ENCODE results near the gene RRP15. TPM values are rescaled to one million over a fixed set of nuclear protein-coding genes. Genes with fewer than 3 reads are reported as not detected.

Gene RRP15
- total and polyA plus RNA-seq, 2 of the 13 experiments (the other 11 are each of a cell fraction or from before 2014, with no cell fraction given), result 2.1 to 37.5 TPM

- TF ChIP-seq NCOA5 (CRISPR knock-in tag; IDR thresholded peaks at IDR 0.05) (no peak), ZFP91 (CRISPR knock-in tag; IDR thresholded peaks at IDR 0.05; ENCODE audit: borderline replicate concordance) (no peak)
These were observed 25.3 kb upstream of the RRP15 start (continued) for GRCh38 chr1:218259800-218260199.

- no peak for DNase-seq (ENCODE audit: low spot score)
- H3K4me2 ChIP-seq (ENCODE audit: low read depth, low read length), result no peak overlapping the region
- no peaks in the 10 kb centered on the region for H3K79me2 ChIP-seq (ENCODE audit: insufficient read depth, low read length)
- H3K27ac ChIP-seq (ENCODE audit: extremely low read length, insufficient read depth, low read length), result no peak overlapping the region
- ChIA-PET CTCF (ENCODE audit: low intra/inter-chr PET ratio, low total read pairs) (no interaction called here), POLR2A (no interaction called here)
- intact Hi-C loops (cut with micrococcal nuclease; ENCODE audit: unreplicated experiment) (no loop called here), in situ Hi-C loops (cut with HindIII; ENCODE audit: extremely low pct_ligation_motif_present, low pct_unique_long_range_greater_than_20kb) (no loop called here)
- no peak overlapping the region for H2AFZ ChIP-seq (ENCODE audit: low read length)
- peaks cover 15% of the 10 kb centered on the region for H3K4me1 ChIP-seq (ENCODE audit: insufficient read depth, low read length)
- 0% methylated on average over 2 of the region's 2 CpGs for WGBS (ENCODE audit: low lambda C conversion rate)
- no peak overlapping the region for H3K9ac ChIP-seq (ENCODE audit: insufficient read depth, low read depth, low read length)
- H3K36me3 ChIP-seq (replicated peaks in 1 of 2; ENCODE audit: control insufficient read depth in 1 of 2, insufficient read depth in 2 of 2, low read length in 2 of 2), result no peaks in the 10 kb centered on the region
- TF ChIP-seq MIER2 (CRISPR knock-in tag; IDR thresholded peaks at IDR 0.05), result peak; percentile 85
- TF ChIP-seq ZNF280B (CRISPR knock-in tag; IDR thresholded peaks at IDR 0.05; ENCODE audit: borderline replicate concordance), result no peak
- no peak for TF ChIP-seq FOXK1 (CRISPR knock-in tag; IDR thresholded peaks at IDR 0.05; ENCODE audit: borderline replicate concordance, low read depth)
- peak; percentile 29 to 89 for TF ChIP-seq REST (IDR thresholded peaks at IDR 0.05; ENCODE audit: borderline replicate concordance in 1 of 2, low read depth in 1 of 2, low read length in 2 of 2)
- no TSS peak for BruUV-seq (replicated peaks)
- H3K27me3 ChIP-seq (ENCODE audit: control insufficient read depth in 1 of 2, insufficient read depth in 2 of 2, low read length in 2 of 2), result no peaks in the 10 kb centered on the region
- no peaks in the 10 kb centered on the region for H3K9me3 ChIP-seq (ENCODE audit: low read length)
- H3K4me3 ChIP-seq (replicated peaks in 1 of 3; ENCODE audit: insufficient read depth in 1 of 3, low read depth in 2 of 3, low read length in 3 of 3), result no peak overlapping the region
- H4K20me1 ChIP-seq (ENCODE audit: insufficient read depth, low read length), result no peaks in the 10 kb centered on the region
- FAIRE-seq, result no peak
- no peak for ATAC-seq
These were observed 22.8 kb upstream of the RRP15 start for GRCh38 chr1:218262259-218262658.

Data from HepG2 (cell line).